Hematopoietic multipotent progenitor cell treated with erythropoietin and hydrocortisone succinate and interleukin-3 and kit ligand, for 8 days (in vitro differentiated cells): ENCODE measurements around the gene VBP1.
"Not testable (repeated sequence)": the region's sequence is repeated elsewhere in the genome, so short reads cannot be mapped to it uniquely, and the experiment has no call there.

ENCODE experiments used
- DNase-seq: peaks from one replicate; pipeline ENCODE4 v3.0.0-alpha.2; 2015

Gene VBP1

DNA sequence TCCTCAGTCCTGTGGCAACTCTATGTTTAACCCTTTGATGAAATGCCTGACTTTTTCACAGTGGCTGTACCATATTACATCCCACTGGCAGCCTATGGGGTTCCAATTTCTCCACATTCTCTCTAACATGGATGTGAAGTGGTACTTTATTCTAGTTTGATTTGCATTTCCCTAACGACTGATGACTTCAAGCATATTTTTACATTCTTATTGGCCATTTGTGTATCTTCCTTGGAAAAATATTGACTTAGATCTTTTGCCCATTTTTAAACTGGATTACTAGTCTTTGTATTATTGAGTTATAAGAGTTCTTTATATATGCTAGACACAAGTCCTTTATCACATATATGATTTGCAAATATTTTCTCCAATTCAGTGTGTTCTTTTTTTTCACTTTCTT is 50.2 kb downstream of the VBP1 start:
- DNase-seq, result no peak

DNA sequence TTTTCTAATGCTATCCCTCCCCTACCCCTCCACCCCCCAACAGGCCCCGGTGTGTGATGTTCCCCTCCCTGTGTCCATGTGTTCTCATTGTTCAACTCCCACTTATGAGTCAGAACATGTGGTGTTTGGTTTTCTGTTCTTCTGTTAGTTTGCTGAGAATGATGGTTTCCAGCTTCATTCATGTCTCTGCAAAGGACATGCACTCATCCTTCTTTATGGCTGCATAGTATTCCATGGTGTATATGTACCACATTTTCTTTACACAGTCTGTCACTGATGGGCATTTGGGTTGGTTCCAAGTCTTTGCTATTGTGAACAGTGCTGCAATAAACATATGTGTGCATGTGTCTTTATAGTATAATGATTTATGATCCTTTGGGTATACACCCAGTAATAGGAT is 51.7 kb downstream of the VBP1 start:
- DNase-seq, result not testable (repeated sequence)

DNA sequence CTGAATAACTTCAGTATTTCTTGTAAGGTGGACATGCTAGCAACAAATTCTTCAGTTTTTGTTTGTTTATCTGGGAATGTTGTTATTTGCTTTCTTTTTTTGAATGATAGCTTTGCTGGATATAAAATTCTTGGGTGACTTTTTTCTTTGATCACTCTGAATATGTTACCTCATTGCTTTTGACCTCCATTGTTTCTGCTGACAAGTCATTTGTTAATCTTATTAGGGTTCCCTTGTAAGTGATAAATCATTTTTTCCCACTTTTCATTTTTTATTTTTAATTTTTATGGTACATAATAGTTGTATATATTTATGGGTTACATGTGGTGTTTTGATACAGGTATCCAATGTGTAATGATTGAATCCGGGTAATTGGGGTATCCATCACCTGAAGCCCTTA is 54.7 kb downstream of the VBP1 start:
- no peak for DNase-seq

DNA sequence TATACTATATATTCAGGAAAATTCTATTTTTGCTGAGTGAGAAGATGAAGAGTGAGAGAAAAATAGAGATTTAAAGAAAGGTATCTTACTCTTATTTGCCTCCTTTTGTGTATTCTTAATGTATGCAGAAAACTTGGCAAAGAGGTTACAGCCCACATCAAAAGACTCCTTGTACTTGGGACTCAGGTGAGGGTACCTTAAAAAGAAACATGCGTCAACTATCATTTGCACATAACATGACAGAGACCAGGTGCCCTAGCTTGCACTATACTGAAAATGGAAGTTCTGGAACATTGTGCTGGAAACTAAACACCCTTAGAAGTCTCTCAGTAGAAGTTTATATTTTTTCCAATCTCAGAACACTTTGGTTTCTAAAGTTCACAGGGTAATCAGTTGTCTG is 63.6 kb downstream of the VBP1 start:
- no peak for DNase-seq
